ENCODE measurements around the gene OGDH.

DNA sequence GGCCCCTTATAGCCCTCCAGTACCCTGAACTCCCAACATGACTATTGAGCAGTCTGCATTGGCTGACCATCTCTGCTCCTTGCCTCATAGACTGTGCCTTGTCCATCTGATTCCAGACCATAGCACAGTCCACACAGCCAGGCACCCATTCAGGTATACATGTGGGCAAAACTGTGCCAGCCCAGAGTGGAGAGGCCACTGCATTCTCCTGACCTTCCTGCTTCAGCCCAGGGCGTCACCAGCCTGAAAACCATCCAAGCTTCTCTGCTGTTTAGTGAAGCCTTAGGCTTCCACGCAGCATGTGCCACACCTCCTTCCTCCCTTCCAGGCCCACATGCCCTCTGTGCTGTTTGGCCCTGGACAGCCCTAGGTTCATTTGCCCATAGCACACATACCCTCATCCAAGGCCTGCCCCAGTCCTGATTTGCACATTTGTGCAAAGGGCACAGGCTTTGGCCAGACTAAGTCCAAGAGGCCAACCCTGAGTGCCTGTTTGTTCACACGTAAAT lies 43.2 kb upstream of the OGDH start:
- TF ChIP-seq GATA3 (IDR thresholded peaks at IDR 0.05; ENCODE audit: low read depth, low read length): no peak
- no peak for TF ChIP-seq GATA2 (IDR thresholded peaks at IDR 0.05; ENCODE audit: low read depth, low read length)
